ENCODE measurements around the gene SIK2.

The SIK2 gene

DNA sequence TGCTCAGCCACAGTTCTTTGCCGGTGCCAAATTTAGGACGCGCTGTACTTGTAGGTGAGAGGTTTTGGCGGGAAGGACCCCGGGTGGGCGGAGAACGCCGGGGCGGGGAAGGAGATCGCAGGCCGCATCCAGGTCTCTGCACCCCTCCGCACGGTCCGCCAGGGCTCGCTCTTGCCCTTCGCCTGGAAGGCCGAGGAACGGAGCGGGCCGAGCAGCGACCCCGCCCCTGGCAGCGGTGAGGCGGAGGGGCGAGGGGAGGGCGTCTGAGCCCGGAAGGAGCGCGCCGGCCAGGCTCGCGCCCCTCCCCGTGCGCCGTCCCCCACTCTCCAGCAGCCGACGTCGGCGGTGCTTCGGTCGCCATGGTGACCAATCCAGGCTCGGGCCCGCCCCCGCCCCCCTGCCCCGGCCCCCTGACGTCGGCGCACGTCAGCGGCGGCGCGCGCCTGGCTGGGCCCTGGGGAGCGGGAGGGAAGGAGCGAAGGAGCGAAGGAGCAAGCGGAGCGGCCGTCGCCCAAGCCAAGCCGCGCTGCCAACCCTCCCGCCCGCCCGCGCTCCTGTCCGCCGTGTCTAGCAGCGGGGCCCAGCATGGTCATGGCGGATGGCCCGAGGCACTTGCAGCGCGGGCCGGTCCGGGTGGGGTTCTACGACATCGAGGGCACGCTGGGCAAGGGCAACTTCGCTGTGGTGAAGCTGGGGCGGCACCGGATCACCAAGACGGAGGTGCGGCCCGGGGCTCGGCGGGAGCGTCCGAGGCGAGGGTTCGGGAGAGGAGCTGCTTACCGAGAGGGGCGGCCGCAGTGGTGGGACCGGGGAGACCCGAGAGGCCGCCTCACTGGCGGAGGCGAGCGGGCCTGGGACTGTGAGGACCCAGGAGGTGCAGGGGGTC is at the start of gene SIK2:
Gene SIK2, plus strand, starts transcription at position 471 of the 886 bp plus-strand sequence. Its CDS starts 115 bp downstream, at position 586.
- peaks cover 19% of the 10 kb centered on the region for H3K27me3 ChIP-seq (ENCODE audit: control insufficient read depth, insufficient read depth, low read length)
- no peaks in the 10 kb centered on the region for H3K9me3 ChIP-seq (ENCODE audit: control insufficient read depth, insufficient read depth, low read length)
- H3K36me3 ChIP-seq (ENCODE audit: control insufficient read depth, insufficient read depth, low read length) = no peaks in the 10 kb centered on the region
- H3K4me3 ChIP-seq (ENCODE audit: low read depth, low read length) = peak within 1 kb of the TSS; percentile 89
- peaks cover 15% of the 10 kb centered on the region for H3K4me1 ChIP-seq (ENCODE audit: control insufficient read depth, insufficient read depth, low read length)
- peak within 1 kb of the TSS; percentile 77 for H3K27ac ChIP-seq (ENCODE audit: low read depth, low read length)
- peak within 1 kb of the TSS; percentile 84 for H3K9ac ChIP-seq (ENCODE audit: low read depth, low read length)

DNA sequence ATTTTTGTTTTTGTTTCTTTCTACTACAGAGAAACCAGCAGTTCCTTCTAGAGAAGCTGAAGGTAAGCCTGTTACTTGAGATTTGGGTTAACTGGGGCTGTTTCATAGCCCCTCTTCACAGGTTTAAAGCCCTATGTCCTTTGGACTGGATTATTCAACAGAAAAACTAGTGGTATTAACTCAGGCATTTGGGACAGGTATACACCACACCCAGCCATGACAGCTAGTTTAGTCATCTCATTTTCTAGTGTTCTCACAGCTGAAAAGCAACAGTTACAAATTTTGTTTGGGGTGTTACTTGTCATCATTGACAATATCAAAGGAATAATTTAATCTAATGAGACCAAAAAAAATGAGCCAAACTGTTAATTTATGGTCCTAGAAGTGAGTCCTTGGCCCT is 47.7 kb upstream of the SIK2 start:
- Histone ChIP-seq H3K4me3 (ENCODE audit: low read depth, low read length) (no peak overlapping the region), H3K27me3 (ENCODE audit: control insufficient read depth, insufficient read depth, low read length) (no peaks in the 10 kb centered on the region), H3K4me1 (ENCODE audit: control insufficient read depth, insufficient read depth, low read length) (peaks cover 11% of the 10 kb centered on the region; the same call in 1 of the 2 replicates), H3K9ac (ENCODE audit: low read depth, low read length) (no peak overlapping the region), H3K36me3 (ENCODE audit: control insufficient read depth, insufficient read depth, low read length) (0 out of 2 replicates have a peak, but pooled peaks cover 11% of the 10 kb centered on the region), H3K9me3 (ENCODE audit: control insufficient read depth, insufficient read depth, low read length) (peaks cover 9% of the 10 kb centered on the region; the same call in 1 of the 2 replicates), H3K27ac (ENCODE audit: low read depth, low read length) (no peak overlapping the region)

DNA sequence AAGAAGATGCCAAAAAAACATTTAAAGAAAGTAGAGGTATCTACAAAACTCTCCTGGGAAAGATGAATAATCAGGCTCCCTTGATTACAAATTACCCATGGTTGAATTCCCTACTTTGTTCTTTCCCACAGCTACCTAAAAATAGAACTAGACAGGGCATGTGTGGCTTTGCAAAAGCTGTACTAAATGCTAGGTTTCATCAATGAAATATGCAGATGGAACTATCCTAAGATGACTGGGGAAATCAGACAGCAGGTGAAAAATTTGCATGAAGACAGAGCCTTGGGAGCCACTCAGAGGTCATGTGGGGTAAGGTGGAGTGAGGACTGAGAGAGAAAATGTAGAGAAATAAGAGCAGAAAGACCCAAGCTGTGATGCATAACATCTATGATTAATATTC is 47.0 kb upstream of the SIK2 start:
- H3K9me3 ChIP-seq (ENCODE audit: control insufficient read depth, insufficient read depth, low read length) = peaks cover 9% of the 10 kb centered on the region; the same call in 1 of the 2 replicates
- no peak overlapping the region for H3K9ac ChIP-seq (ENCODE audit: low read depth, low read length)
- H3K27me3 ChIP-seq (ENCODE audit: control insufficient read depth, insufficient read depth, low read length) = no peaks in the 10 kb centered on the region
- peaks cover 3% of the 10 kb centered on the region; the same call in 1 of the 2 replicates for H3K4me1 ChIP-seq (ENCODE audit: control insufficient read depth, insufficient read depth, low read length)
- H3K4me3 ChIP-seq (ENCODE audit: low read depth, low read length) = no peak overlapping the region
- H3K27ac ChIP-seq (ENCODE audit: low read depth, low read length) = no peak overlapping the region
- 0 out of 2 replicates have a peak, but pooled peaks cover 11% of the 10 kb centered on the region for H3K36me3 ChIP-seq (ENCODE audit: control insufficient read depth, insufficient read depth, low read length)

DNA sequence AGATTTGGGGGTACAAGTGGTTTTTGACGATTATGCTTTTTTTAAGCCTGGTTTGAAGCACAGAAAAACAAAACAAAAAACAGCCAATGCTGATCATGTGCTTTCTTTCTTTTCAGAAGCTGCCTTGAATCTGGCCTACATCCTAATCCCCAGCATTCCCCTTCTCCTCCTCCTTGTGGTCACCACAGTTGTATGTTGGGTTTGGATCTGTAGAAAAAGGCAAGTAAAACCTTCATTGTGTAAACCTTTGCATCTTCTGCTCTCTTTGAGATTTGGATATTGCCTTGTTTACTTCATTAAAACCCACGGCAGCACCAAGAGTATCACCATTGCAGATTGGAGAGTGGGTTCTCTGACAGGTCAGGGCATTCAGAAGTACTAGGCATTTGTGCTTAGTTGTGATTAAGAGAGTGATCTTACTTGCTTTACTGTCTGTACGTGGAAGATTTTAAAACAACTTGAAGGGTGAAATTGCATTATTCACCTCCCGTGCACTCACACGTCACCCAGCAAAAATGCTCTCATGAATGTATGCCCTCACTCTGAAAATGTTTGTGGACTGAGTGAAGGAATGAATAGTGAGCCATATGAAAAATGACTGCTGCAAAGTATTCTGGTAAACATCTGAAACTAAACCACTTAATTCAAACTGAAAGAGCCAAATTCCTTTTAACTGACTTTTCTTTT is 44.7 kb upstream of the SIK2 start:
- H3K27ac ChIP-seq (ENCODE audit: low read depth, low read length) = no peak overlapping the region
- H3K36me3 ChIP-seq (ENCODE audit: control insufficient read depth, insufficient read depth, low read length) = 0 out of 2 replicates have a peak, but pooled peaks cover 11% of the 10 kb centered on the region
- H3K27me3 ChIP-seq (ENCODE audit: control insufficient read depth, insufficient read depth, low read length) = no peaks in the 10 kb centered on the region
- H3K4me3 ChIP-seq (ENCODE audit: low read depth, low read length) = no peak overlapping the region
- peaks cover 9% of the 10 kb centered on the region; the same call in 1 of the 2 replicates for H3K9me3 ChIP-seq (ENCODE audit: control insufficient read depth, insufficient read depth, low read length)
- H3K9ac ChIP-seq (ENCODE audit: low read depth, low read length) = no peak overlapping the region
- peaks cover 16% of the 10 kb centered on the region for H3K4me1 ChIP-seq (ENCODE audit: control insufficient read depth, insufficient read depth, low read length)

DNA sequence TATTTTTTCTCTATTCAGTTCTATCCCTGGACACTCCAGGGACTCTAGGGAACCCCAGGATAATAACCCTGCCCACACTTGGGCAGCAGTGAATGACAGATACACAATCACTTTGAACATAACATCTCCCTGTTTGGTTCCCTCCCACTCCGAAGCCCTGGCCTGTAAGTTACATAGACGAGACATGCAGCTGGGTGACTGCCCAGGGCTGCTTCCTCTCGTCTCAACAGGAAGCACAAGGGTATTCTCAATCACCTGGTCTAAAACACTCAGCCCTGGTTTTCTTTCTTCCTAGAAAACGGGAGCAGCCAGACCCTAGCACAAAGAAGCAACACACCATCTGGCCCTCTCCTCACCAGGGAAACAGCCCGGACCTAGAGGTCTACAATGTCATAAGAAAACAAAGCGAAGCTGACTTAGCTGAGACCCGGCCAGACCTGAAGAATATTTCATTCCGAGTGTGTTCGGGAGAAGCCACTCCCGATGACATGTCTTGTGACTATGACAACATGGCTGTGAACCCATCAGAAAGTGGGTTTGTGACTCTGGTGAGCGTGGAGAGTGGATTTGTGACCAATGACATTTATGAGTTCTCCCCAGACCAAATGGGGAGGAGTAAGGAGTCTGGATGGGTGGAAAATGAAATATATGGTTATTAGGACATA is 42.3 kb upstream of the SIK2 start:
- 0 out of 2 replicates have a peak, but pooled peaks cover 10% of the 10 kb centered on the region for H3K36me3 ChIP-seq (ENCODE audit: control insufficient read depth, insufficient read depth, low read length)

DNA sequence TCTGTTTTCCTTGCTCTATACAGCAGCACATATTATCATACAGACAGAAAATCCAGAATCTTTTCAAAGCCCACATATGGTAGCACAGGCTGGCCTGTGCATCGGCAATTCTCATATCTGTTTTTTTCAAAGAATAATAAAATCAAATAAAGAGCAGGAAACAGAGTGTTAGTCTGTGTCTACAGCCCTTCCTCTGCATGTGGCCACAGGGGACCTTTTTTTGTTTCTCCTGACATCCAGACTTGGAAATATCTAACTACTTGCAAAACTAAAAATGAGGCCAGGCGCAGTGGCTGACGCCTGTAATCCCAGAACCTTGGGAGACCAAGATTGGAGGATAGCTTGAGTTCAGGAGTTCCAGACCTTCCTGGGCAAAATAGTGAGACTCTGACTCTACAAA is 41.4 kb upstream of the SIK2 start:
- Histone ChIP-seq H3K27me3 (ENCODE audit: control insufficient read depth, insufficient read depth, low read length) (no peaks in the 10 kb centered on the region), H3K9me3 (ENCODE audit: control insufficient read depth, insufficient read depth, low read length) (peaks cover 5% of the 10 kb centered on the region; the same call in 1 of the 2 replicates), H3K27ac (ENCODE audit: low read depth, low read length) (no peak overlapping the region), H3K9ac (ENCODE audit: low read depth, low read length) (no peak overlapping the region), H3K36me3 (ENCODE audit: control insufficient read depth, insufficient read depth, low read length) (0 out of 2 replicates have a peak, but pooled peaks cover 3% of the 10 kb centered on the region), H3K4me1 (ENCODE audit: control insufficient read depth, insufficient read depth, low read length) (peaks cover 24% of the 10 kb centered on the region), H3K4me3 (ENCODE audit: low read depth, low read length) (no peak overlapping the region)

More for the DNA sequence above, 42.3 kb upstream of the SIK2 start:
- no peak overlapping the region for H3K27ac ChIP-seq (ENCODE audit: low read depth, low read length)
- peaks cover 24% of the 10 kb centered on the region for H3K4me1 ChIP-seq (ENCODE audit: control insufficient read depth, insufficient read depth, low read length)
- no peak overlapping the region for H3K9ac ChIP-seq (ENCODE audit: low read depth, low read length)
- H3K4me3 ChIP-seq (ENCODE audit: low read depth, low read length) = no peak overlapping the region
- H3K9me3 ChIP-seq (ENCODE audit: control insufficient read depth, insufficient read depth, low read length) = peaks cover 9% of the 10 kb centered on the region; the same call in 1 of the 2 replicates
- no peaks in the 10 kb centered on the region for H3K27me3 ChIP-seq (ENCODE audit: control insufficient read depth, insufficient read depth, low read length)

DNA sequence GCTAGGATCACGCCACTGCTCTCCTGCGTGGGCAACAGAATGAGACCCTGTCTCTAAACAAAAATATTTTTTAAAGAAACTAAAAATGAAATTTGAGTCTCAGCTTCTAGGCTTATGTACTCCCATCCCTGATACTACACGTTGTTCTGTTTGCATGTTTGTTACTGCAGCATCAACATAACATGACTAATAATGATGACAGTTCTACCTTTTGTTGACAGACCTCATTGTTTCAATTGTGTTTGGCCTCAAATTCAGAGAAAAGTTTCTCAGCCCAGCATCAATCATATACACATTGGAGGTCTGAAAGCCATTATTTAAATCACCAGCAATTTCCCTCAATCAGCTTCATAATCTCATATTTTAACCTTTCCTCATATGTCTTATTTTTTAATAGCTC is 40.9 kb upstream of the SIK2 start:
- Histone ChIP-seq H3K27ac (ENCODE audit: low read depth, low read length) (peak overlapping the region; percentile 76), H3K27me3 (ENCODE audit: control insufficient read depth, insufficient read depth, low read length) (no peaks in the 10 kb centered on the region), H3K9ac (ENCODE audit: low read depth, low read length) (no peak overlapping the region), H3K9me3 (ENCODE audit: control insufficient read depth, insufficient read depth, low read length) (0 out of 2 replicates have a peak, but pooled peaks cover under 1% of the 10 kb centered on the region), H3K4me1 (ENCODE audit: control insufficient read depth, insufficient read depth, low read length) (peaks cover 28% of the 10 kb centered on the region), H3K4me3 (ENCODE audit: low read depth, low read length) (no peak overlapping the region), H3K36me3 (ENCODE audit: control insufficient read depth, insufficient read depth, low read length) (no peaks in the 10 kb centered on the region)

DNA sequence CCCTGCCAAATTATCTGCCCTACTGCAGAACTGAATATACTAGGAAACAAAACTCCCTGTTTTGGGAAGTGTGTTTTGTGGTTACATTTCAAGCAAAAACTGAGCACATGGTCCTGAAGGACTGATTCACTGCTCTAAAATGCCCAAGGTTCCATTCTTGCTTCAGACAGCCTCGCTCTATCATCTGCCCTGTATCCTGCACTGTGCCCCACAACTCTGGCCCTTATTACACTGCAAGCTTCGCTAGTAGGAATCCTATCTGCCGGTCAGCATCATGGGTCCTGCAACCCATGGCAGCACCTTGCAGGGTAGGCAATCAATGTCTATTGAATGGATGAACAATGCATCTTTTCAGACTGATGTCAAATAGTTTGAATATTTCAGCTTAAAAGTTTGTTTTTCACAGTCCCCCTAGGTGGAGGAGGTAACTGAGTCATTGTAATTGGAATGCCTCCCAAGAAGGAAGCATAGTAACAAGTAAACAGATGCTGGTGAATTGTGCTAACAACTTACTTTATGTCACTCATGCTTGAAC is 40.4 kb upstream of the SIK2 start:
- no peaks in the 10 kb centered on the region for H3K36me3 ChIP-seq (ENCODE audit: control insufficient read depth, insufficient read depth, low read length)
- H3K9ac ChIP-seq (ENCODE audit: low read depth, low read length) = no peak overlapping the region
- no peaks in the 10 kb centered on the region for H3K9me3 ChIP-seq (ENCODE audit: control insufficient read depth, insufficient read depth, low read length)
- H3K27me3 ChIP-seq (ENCODE audit: control insufficient read depth, insufficient read depth, low read length) = no peaks in the 10 kb centered on the region
- peaks cover 34% of the 10 kb centered on the region for H3K4me1 ChIP-seq (ENCODE audit: control insufficient read depth, insufficient read depth, low read length)
- peak overlapping the region; percentile 76 for H3K27ac ChIP-seq (ENCODE audit: low read depth, low read length)
- H3K4me3 ChIP-seq (ENCODE audit: low read depth, low read length) = no peak overlapping the region

DNA sequence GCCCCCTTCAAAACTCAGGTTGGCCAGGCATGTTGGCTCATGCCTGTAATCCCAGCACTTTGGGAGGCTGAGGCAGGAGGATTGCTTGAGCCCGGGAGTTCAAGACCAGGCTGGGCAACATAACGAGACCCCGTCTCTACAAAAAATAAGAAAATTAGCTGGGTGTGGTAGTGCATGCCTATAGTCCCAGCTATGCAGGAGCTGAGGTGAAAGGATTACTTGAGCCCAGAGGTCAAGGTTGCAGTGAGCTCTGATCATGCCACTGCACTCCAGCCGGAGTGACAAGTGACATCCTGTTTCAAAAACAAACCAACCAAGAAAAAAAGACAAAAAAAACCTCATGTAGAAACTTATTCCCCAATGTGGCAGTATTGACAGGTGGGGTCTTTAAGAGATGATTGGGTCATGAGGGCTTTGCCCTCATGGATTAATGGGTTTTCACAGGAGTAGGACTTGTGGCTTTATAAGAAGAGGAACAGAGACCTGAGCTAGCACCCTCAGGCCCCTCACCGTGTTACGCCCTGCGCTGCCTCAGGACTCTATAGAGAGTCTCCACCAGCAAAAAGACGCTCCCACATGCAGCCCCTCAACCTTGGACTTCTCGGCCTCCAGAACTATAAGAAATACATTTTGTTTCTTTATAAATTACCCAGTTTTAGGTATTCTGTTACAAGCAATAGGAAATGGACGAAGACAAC is 39.4 kb upstream of the SIK2 start:
- Histone ChIP-seq H3K9me3 (ENCODE audit: control insufficient read depth, insufficient read depth, low read length) (no peaks in the 10 kb centered on the region), H3K4me3 (ENCODE audit: low read depth, low read length) (no peak overlapping the region), H3K4me1 (ENCODE audit: control insufficient read depth, insufficient read depth, low read length) (peaks cover 34% of the 10 kb centered on the region), H3K27ac (ENCODE audit: low read depth, low read length) (peak overlapping the region; percentile 71), H3K36me3 (ENCODE audit: control insufficient read depth, insufficient read depth, low read length) (no peaks in the 10 kb centered on the region), H3K27me3 (ENCODE audit: control insufficient read depth, insufficient read depth, low read length) (no peaks in the 10 kb centered on the region), H3K9ac (ENCODE audit: low read depth, low read length) (no peak overlapping the region)

DNA sequence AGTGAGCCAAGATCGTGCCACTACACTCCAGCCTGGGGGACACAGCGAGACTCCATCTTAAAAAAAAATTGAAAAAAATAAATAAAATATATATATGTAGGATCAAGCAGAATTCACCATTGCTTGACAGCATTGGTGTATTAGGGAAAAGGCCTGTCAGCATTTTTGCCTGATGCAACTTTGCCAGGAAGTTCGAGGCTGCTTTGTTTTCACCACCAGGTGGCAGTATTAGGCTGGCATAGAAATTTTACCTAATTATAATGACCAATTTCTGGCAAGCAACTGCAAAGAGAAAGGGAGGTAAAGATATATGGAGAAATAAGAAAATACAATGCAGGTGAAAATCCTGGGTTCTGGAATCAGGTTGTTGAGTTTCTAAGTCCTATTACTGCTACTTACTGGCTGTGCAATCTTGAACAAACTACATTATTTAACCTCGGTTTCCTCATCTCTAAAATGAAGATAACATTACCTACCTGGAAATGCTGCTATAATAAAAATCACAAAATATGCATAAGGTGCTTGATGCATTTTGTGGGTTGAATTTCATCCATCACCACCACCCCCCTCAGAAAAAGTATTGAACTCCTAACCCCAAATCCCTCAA is 37.0 kb upstream of the SIK2 start:
- peaks cover 34% of the 10 kb centered on the region for H3K4me1 ChIP-seq (ENCODE audit: control insufficient read depth, insufficient read depth, low read length)
- no peak overlapping the region for H3K4me3 ChIP-seq (ENCODE audit: low read depth, low read length)
- H3K36me3 ChIP-seq (ENCODE audit: control insufficient read depth, insufficient read depth, low read length) = no peaks in the 10 kb centered on the region
- H3K9ac ChIP-seq (ENCODE audit: low read depth, low read length) = no peak overlapping the region
- no peaks in the 10 kb centered on the region for H3K27me3 ChIP-seq (ENCODE audit: control insufficient read depth, insufficient read depth, low read length)
- H3K9me3 ChIP-seq (ENCODE audit: control insufficient read depth, insufficient read depth, low read length) = no peaks in the 10 kb centered on the region
- no peak overlapping the region for H3K27ac ChIP-seq (ENCODE audit: low read depth, low read length)

Measured in HUES48 (cell line).